Measurements from ENCODE around the gene MDN1.
"Not testable (repeated sequence)": the region's sequence is repeated elsewhere in the genome, so short reads cannot be mapped to it uniquely, and the experiment has no call there.

MDN1 gene

GRCh38 chr6:89661559-89661958 is 158.0 kb downstream of the MDN1 start:
- DNase-seq (ENCODE audit: low read depth in 1 of 2, low spot score in 1 of 2) = no peak

GRCh38 chr6:89660981-89661380 is 158.6 kb downstream of the MDN1 start:
- no peak for DNase-seq (ENCODE audit: low read depth in 1 of 2, low spot score in 1 of 2)

DNA sequence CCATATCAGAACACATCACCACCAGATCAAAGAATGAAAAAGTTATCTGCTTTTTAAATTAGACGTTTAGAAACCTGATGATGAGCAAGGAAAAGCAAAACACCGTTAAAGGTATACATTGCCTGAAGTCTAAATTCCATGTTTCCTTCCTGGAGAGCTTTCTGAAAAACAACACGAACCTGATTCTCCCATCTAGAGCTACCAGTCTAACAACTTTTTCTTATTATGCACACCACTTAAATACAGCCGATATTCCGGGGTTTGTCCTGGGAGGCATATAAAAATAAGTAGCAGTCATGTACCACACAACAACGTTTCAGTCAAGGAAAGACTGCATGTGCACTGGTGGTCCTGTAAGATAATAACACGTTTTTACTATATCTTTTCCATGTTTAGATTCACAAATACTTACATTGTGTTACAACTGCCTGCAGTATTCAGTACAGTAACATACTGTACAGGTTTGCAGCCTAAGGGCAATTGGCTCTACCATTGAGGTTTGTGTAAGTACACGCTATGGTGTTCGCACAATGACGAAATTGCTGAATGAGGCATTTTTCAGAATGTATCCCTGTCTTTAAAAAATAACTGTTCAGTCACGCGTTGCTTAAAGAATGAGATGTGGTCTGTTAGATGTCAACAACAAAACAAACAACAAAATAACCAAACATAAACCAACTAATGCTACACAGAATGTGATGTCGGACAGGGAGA is 162.0 kb downstream of the MDN1 start:
- no peak for DNase-seq (ENCODE audit: low read depth in 1 of 2, low spot score in 1 of 2)

- DNase-seq (ENCODE audit: low read depth in 1 of 2, low spot score in 1 of 2) = no peak
Measured at GRCh38 chr6:89655122-89655521, 164.5 kb downstream of the MDN1 start.

GRCh38 chr6:89650579-89650978 is 169.0 kb downstream of the MDN1 start:
- DNase-seq (ENCODE audit: low read depth in 1 of 2, low spot score in 1 of 2) = no peak

GRCh38 chr6:89649682-89650081 is 169.9 kb downstream of the MDN1 start:
- no peak for DNase-seq (ENCODE audit: low read depth in 1 of 2, low spot score in 1 of 2)

DNA sequence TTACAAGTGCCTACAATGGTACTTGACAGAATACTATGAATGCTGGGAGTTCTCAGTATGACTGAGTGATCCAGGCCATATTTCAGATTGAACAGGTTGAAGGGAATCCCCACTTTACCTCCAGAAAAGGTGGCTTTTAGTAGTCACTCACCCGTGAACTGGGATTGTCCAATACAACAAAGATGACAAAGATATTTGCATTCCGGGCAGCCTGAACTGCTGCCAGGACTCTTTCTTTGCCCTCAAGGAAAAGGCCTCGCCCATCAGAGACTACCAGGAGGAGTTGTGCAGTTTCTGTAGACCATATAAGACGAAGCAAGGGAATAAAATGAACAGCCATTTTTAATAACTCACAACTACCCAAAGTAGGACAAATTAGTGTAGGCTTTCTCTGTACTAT is 174.7 kb downstream of the MDN1 start:
- no peak for DNase-seq (ENCODE audit: low read depth in 1 of 2, low spot score in 1 of 2)

- no peak for DNase-seq (ENCODE audit: low read depth in 1 of 2, low spot score in 1 of 2)
Measured at GRCh38 chr6:89643406-89643805, 176.2 kb downstream of the MDN1 start.

DNA sequence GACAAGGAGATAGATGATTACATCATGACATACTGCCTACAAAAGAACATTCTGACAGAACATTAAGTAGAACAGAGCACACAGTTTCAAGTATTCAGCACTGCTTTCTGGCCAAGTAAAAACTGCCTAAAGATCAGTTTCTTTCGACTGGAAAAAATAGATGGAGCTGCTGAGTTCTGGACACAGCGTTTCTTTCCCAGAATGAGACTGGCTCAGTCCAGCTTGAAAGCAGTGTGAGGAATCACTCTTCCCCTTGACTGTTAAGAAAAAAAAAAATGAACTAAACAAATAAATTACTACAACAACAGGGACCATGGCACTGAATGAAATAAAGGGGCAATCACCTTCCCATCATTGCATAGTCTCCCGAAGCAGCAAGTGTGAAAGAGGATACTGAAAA is 176.6 kb downstream of the MDN1 start:
- DNase-seq (ENCODE audit: low read depth in 1 of 2, low spot score in 1 of 2) = no peak

DNA sequence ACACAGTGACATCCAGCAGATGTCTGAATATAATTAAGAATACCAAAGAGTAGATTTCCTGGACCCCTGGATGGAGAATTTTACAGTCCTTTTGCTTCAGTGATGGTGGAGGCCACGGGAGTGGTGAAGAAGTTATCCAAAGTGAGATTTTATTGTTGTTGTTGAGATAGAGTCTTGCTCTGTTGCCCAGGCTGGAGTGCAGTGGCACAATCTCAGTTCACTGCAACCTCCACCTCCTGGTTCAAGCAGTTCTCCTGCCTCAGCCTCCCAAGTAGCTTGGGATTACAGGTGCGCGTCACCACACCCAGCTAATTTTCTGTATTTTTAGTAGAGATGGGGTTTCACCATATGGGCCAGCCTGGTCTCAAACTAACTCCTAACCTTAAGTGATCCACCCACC is 178.0 kb downstream of the MDN1 start:
- DNase-seq (ENCODE audit: low read depth in 1 of 2, low spot score in 1 of 2) = not testable (repeated sequence)

DNA sequence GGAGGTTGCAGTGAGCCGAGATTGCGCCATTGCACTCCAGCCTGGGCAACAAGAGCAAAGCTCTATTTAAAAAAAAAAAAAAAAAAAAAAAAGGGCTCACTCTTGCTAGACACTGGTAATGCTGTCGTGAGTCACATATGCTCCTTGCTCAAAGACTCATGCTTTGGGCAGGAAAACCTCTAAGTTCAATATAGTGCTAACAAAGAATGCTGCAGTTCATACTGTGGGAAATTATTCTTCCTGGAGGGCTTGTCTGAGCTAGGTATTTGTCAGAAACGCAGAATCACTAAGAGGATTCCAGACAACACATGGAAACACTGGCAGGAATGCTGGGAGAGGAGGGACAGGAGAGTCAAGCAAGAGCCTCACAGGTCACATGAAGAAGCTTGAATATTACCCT is 178.8 kb downstream of the MDN1 start:
- DNase-seq (ENCODE audit: low read depth in 1 of 2, low spot score in 1 of 2) = no peak

DNA sequence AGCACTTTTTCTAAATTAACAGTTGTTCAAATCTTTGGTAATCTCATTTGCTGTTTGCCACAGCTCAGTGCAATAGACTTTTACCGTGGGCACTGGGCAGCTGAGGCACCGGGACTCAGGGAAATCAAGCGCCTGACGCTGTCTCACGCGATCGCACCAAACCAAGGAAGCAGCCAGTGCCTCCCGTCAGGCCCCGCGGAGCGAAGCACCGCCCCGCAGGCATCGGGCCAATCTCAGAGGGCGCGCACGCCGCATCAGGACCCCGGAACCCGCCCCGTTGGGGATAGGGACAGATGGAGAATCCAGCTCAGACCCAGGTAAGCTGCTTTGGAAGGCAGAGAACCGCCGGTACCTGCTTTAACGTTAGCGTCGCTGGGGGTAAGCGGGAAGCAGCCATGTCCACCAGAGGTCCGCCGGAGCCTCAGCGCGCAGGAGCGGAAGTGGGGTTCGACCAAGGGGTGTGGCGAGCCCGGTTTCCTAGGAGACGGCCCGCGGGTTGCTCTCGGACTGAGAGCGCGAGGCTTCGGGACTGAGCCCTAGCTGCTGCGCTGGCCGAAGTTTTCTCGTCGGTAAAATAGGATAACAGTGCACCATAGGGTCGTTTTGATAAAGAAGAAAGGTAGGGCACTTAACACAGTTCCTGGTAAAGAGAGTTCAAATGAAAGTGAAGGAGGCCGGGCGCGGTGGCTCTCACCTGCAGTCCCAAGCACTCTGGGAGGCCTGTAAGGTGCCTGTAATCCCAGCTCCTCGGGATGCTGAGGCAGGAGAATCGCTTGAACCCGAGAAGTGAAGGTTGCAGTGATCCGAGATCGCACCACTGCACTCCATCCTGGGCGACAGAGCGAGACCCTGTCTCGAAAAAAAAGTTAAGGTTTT is 181.0 kb downstream of the MDN1 start, which contains the start of gene LYRM2:
TSS of gene LYRM2 (minus strand) at position 428 of the 876 bp plus-strand sequence. CDS start at position 397, 31 bp downstream.
- peak; percentile 81 for DNase-seq (ENCODE audit: low read depth in 1 of 2, low spot score in 1 of 2)

DNA sequence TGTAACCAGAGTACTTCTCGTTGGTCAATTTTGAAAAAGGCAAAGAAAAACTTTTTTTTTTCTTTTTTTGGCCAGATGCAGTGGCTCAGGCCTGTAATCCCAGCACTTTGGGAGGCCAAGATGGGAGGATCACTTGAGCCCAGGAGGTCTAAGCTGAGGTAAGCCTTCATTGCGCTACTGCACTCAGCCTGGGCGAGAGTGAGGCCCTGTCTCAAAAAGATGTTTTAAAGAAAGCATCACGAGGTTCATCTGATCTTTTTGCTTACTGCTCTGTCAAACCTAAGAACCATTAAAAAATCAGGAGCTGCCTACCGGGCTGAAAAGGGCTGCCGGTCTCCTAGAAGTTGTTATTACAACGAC is 181.7 kb downstream of the MDN1 start:
- no peak for DNase-seq (ENCODE audit: low read depth in 1 of 2, low spot score in 1 of 2)

GRCh38 chr6:89636412-89636811 is 183.2 kb downstream of the MDN1 start:
- DNase-seq (ENCODE audit: low read depth in 1 of 2, low spot score in 1 of 2) = not testable (repeated sequence)

DNA sequence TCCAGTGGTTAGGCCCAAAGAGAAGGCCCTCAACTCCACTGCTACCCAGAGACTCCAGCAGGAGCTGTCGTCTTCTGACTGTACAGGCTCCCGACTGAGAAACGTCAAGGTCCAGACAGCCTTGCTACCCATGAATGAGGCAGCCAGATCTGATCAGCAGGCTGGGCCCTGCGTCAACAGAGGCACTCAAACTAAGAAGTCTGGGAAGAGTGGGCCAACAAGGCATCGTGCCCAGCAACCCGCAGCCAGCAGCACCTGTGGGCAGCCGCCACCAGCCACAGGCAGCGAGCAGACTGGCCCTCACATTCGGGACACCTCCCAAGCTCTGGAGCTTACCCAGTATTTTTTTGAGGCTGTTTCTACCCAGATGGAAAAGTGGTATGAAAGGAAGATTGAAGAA is 189.1 kb downstream of the MDN1 start:
- no peak for DNase-seq (ENCODE audit: low read depth in 1 of 2, low spot score in 1 of 2)

GRCh38 chr6:89623749-89624148 is 195.8 kb downstream of the MDN1 start:
- DNase-seq (ENCODE audit: low read depth in 1 of 2, low spot score in 1 of 2) = no peak

DNA sequence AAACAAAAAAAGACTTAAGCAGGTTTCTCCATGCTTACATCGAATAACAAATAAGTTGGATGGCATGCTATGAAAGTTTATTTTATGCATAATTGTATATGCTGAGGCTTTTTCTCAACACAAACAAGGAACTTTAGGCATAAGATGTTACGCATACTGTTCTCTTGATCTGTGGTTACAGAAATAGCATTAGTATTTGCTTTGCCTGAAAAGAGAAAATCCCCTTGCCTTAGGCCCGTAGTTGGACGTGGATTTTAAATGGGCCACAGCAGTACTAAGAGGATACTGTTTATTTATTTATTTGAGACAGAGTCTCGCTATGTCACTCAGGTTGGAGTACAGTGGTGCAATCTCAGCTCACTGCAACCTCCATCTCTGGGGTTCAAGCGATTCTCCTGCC is 200.0 kb downstream of the MDN1 start:
- DNase-seq (ENCODE audit: low read depth in 1 of 2, low spot score in 1 of 2) = no peak

GRCh38 chr6:89618026-89618425 is 201.6 kb downstream of the MDN1 start:
- no peak for DNase-seq (ENCODE audit: low read depth in 1 of 2, low spot score in 1 of 2)

- no peak for DNase-seq (ENCODE audit: low read depth in 1 of 2, low spot score in 1 of 2)
Measured at GRCh38 chr6:89616531-89616930, 203.1 kb downstream of the MDN1 start.

DNA sequence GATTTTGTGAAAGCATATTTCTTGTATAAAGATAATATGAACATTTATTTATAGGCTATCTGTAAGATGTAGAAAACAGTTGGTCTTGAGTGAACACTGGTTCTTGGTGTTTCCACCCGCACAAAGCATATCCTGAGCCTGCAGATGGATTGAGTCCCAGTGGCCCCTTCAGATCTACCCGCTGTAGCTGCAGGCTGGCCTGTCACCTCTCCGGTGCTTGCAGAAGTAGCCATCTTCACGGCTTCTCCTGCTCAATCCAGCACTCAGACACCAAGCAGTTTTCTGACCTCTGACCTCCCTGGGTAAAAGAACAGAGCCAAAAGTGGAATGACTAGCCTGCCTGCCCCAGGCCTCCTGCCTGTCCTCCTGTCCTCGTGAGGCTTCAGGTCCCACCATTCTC is 203.7 kb downstream of the MDN1 start:
- no peak for DNase-seq (ENCODE audit: low read depth in 1 of 2, low spot score in 1 of 2)

DNA sequence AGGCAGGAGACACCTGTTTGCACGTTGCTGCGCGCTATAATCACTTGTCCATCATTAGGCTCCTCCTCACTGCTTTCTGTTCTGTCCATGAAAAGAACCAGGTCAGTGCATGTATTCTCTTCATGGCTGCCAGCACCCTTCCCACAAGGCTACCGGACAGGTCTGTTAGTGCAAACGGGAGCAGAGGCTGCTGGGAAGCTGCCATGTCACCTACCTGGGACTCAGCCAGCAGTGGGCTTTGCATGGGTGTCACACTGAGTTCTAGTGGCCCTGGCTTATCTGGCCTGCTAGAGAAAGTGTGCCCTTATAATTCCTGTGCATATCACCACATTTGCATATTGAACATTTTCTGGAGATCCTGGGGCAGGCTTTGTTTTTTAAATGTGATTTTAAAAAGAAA is 205.8 kb downstream of the MDN1 start:
- DNase-seq (ENCODE audit: low read depth in 1 of 2, low spot score in 1 of 2) = no peak

GRCh38 chr6:89612121-89612520 is 207.5 kb downstream of the MDN1 start:
- no peak for DNase-seq (ENCODE audit: low read depth in 1 of 2, low spot score in 1 of 2)
